Cortex of kidney (tissue), 1 donor: ENCODE data around the gene KLK11.
"Not testable (repeated sequence)": the region's sequence is repeated elsewhere in the genome, so short reads cannot be mapped to it uniquely, and the experiment has no call there.

Experiments
- DNase-seq: peaks from one replicate; lab custom pipeline; 2025; lab: John Stamatoyannopoulos, UW

The KLK11 gene

GRCh38 chr19:51003316-51003715 is 23.1 kb downstream of the KLK11 start:
- DNase-seq = no peak

DNA sequence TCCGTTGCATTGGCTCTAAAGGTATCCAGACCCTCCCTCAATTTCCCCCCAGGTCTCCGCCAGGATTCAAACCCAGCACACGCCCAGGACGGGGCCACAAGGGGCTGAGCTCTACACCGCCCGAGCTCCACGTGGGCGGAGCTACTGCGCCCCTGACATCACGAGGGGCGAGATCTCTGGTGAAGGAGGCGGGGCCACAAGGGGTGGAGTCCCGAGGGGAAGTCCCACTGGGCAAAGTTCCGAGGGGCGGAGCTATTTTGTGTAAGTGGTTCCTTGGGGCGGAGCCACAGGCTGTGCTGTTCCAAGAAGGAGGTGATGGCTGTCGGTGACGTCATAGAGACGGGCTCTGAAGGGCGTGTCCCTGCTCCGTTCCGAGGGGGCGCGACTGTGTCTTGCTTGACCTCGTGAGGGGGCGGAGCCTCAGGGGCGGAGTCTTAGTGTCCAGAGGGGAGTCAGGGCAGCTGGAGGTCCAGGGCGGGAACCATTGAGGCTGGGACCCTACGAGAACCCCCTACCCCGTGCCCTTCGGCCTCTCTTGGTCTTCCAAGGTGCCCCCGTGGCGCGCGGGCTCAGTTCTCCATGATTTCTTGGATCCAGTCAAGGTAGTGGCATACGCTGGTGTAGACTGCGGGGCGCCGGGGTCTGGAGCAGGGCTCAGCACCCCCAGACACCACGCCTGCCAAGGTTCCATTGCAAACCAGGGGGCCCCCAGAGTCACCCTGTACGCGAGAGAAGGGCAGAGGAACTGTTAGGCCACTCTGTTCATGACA is 23.7 kb downstream of the KLK11 start:
- DNase-seq = no peak

DNA sequence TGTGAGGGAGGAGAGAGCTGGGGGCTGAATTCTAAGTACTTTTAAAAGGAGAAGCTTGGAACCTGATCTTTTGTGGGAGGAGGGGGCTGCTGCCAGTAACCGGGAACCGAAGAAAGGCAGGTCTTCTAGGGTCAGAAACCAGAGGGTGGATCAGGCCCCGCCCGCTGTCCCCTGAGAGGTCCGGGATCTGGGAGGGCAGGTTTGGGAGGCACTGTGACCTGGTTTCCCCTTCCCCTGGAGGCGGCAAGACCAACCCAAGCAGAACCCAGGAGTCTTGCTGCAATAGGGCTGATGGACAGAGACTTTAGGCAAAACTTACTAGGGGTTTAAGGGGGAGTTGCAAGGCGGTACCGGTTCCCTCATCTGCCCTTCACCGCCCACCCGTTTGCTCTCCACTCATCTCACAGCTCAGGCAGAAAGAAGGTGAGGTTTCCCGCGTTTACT is 24.3 kb downstream of the KLK11 start:
- no peak for DNase-seq

GRCh38 chr19:51001515-51001914 is 24.9 kb downstream of the KLK11 start, which contains the start of gene KLK8:
Gene KLK8 (minus strand): TSS chr19:51001604. CDS start chr19:51001167, 437 bp downstream.
- no peak for DNase-seq

DNA sequence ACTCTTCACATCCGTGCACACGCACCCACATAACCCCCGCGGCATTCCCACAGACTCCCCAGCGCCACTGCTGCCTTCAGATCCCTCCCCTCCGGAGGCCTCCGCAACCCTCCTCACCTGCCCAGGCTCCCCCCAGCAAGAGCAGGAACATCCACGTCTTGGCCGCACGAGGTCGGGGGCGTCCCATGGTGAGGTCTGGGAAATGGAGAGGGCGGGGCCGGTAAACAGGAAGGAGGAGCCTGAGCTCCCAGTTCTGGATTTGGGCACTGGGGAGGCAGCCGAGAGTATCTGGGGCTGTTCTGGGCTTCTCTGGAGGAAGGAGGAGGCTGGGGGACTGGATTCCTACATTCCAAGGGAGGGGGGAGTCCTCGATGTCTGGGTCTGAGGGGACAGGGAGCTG is 25.4 kb downstream of the KLK11 start:
- DNase-seq = no peak

DNA sequence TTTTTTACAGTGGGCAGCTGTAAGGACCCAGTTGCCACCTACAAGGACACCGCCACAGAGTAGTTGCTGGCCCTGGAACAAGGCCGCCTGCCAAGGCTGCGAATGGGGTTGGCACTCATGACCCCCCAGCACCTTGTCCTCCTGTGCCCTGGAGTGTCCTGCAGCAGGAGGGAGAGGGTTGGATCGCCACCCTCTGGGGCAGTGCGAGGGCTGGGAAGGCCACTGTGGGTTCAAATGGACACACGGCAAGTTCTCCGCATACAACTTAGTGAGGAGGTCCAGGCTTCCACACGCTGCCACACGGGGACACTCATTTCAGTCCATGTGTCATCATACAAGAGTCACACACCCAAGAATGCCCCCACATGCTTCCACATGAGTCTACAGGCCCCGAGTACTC is 26.0 kb downstream of the KLK11 start:
- DNase-seq = no peak

GRCh38 chr19:50998686-50999085 is 27.7 kb downstream of the KLK11 start:
- DNase-seq = no peak

GRCh38 chr19:50998061-50998460 is 28.4 kb downstream of the KLK11 start:
- DNase-seq = no peak

GRCh38 chr19:50994129-50994528 is 32.3 kb downstream of the KLK11 start:
- no peak for DNase-seq

DNA sequence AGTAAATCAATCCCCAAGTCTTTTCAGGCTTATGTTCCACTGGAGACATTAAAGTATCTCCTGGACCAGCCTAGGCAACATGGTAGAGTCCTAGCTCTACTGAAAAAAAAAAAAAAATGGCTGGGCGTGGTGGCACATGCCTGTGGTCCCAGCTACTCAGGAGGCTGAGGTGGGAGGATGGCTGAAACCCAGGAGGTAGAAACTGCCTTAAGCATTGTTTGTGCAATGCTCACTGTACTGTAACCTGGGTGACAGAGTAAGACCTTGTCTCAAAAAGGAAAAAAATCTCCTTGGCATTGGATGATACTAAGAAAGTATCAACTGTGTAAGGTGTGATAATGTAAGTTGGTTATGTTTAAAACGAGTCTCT is 33.8 kb downstream of the KLK11 start:
- no peak for DNase-seq

GRCh38 chr19:50984416-50984815 is 42.0 kb downstream of the KLK11 start:
- not testable (repeated sequence) for DNase-seq

DNA sequence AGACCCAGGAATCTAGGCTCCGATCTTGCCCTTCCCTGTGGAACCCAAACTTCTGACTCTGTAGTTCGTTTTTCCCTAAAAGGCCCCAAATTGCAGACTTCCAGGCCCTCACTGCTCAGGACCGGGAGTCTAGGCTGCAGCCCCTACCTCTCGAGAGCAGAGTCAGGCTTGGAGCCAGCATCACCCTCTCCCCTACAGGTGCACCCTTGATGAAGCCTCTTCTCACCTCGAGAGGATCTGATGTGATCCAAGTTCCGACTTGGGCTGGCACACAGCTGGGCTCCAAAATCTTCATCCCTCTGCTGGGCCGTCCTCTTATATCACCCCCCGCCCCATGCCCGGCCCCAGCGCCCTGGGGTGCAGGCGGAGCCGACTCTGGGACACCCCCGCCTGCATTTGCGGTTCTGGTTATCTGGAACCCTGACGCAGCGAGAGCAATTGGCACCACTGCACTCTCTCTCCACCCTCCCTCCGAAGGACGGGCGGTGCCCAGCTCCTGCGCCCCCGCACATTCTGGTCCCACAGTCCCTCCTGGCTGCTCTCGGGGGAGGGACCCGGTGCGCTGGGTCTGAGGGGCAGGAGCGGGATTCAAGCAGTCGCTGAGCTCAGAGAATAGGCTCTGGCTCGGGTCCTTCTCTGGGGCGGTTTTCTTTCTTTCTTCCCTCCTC is 42.7 kb downstream of the KLK11 start, which contains the start of gene KLK7:
TSS of gene KLK7 (minus strand) at position 293 of the 668 bp plus-strand sequence. CDS start 1,518 bp downstream, outside the sequence.
- DNase-seq = no peak

DNA sequence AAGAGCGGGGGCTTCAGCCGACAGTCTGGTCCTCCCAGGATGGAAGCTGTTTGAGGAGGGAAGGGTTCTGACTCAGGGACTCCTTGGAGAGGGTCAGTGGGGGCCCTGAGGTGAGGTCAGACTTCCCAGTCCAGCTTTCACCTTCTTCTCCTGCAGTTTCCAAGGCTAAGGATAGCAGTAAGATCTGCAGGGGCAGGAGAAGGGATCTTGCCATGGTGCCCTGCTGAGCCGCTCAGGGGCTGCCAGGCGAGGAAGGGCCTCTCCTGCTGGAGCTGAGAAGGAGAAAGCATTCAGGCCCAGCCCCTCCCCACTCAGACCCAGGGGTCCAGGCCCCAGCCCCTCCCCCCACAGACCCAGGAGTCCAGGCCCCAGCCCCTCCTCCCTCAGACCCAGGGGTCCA is 44.2 kb downstream of the KLK11 start:
- DNase-seq = no peak

- no peak for DNase-seq
Observed at GRCh38 chr19:50981587-50982146, 44.7 kb downstream of the KLK11 start.

DNA sequence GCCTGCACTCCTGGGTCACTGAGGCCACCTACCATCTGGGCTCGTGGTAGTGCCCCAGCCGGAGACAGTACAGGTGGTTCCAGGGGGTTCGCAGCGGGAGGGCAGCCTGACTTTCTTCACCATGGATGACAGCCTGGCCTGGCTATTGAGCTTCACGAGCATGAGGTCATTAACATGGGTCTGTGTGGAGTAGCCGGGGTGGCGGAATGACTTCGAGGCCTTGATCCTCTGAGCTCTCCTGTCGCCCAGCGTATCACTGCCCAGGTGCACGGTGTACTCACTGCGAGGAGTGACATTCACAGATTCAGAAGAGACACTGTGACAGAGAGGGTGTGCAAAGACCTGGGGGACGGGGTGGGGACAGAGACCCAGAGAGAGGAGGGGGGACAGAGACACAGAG is 46.2 kb downstream of the KLK11 start:
- no peak for DNase-seq

GRCh38 chr19:50979758-50980157 is 46.7 kb downstream of the KLK11 start:
- no peak for DNase-seq

- DNase-seq = no peak
Observed at GRCh38 chr19:50978772-50979390, 47.5 kb downstream of the KLK11 start.

DNA sequence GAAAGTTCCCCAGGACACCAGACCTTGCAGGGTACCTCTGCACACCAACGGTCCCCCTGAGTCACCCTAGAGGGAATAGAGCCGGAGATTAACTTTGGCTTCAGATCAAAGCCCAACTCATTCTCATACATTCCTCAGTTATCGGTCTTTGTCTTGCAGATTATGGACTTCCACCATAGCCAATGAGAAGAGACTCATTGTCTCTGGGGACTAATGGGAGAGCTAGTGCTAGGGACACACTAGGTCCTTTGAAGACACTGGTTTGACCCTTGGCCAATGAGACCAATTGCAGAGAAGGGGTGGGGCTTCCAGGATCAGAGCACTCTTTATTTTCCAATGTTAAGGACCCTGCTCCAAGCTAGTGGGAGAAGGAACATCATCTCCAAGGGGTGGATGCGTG is 48.8 kb downstream of the KLK11 start:
- no peak for DNase-seq

- no peak for DNase-seq
Observed at GRCh38 chr19:50975766-50976165, 50.6 kb downstream of the KLK11 start.

- DNase-seq = no peak
Observed at GRCh38 chr19:50974702-50975556, 51.5 kb downstream of the KLK11 start.

- no peak for DNase-seq
Observed at GRCh38 chr19:50972795-50973376, 53.5 kb downstream of the KLK11 start.
